Cardiac ventricle fibroblast (primary cell): ENCODE results near the gene CCL28. TPM values are rescaled to one million over a fixed set of nuclear protein-coding genes. Genes with fewer than 3 reads are reported as not detected.

Experiments
- total RNA-seq: library from RNA; depleted of rRNA; stranded (reverse); fragments of >200 nt; gene quantifications from 2 replicates; pipeline ENCODE4 v1.2.3, GENCODE V29; 2015

Gene CCL28, protein sequence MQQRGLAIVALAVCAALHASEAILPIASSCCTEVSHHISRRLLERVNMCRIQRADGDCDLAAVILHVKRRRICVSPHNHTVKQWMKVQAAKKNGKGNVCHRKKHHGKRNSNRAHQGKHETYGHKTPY
- 0.10 and 0.44 TPM in 2 replicates for total RNA-seq

GRCh38 chr5:43412156-43412555 lies at the start of gene CCL28:
Gene CCL28, minus strand, starts transcription at chr5:43412391. Its CDS starts 75 bp downstream, at chr5:43412316.

Other genes with a start within 250 kb of the CCL28 start
- 0.68 and 0.87 TPM in 2 replicates for gene NIM1K, start 220.2 kb downstream of the CCL28 start, total RNA-seq
- 31.7 and 50.0 TPM in 2 replicates for gene HMGCS1, start 99.0 kb downstream of the CCL28 start, total RNA-seq
- 10.0 and 20.2 TPM in 2 replicates for gene TMEM267, start 71.5 kb upstream of the CCL28 start, total RNA-seq
- gene C5orf34, start 102.8 kb upstream of the CCL28 start, total RNA-seq: 1.7 and 2.1 TPM in 2 replicates
- 67.4 and 72.4 TPM in 2 replicates for gene PAIP1, start 144.7 kb upstream of the CCL28 start, total RNA-seq
- gene NNT, start 190.8 kb upstream of the CCL28 start, total RNA-seq: 33.1 and 38.5 TPM in 2 replicates